Astrocyte (in vitro differentiated cells and primary cell): Measurements from ENCODE around the gene CDKAL1.

Source experiments
- CTCF ChIP-seq: IDR thresholded peaks from 2 replicates; pipeline ENCODE4 v1.5.1; 2011; ENCODE audit warnings: low read depth, mild to moderate bottlenecking, inconsistent platforms, low read length, moderate library complexity; ENCODE audit not compliant: insufficient read depth
- EZH2 ChIP-seq: IDR thresholded peaks from 2 replicates; pipeline ENCODE4 v1.6.1; 2012; ENCODE audit warnings: mild to moderate bottlenecking, low read length, inconsistent platforms; ENCODE audit not compliant: insufficient read depth

- TF ChIP-seq EZH2 (no peak), CTCF (no peak)
Observed at GRCh38 chr6:21128601-21129000, 594.3 kb downstream of the CDKAL1 start.
